PC-9 (cell line): ENCODE results near the gene EIF4E. TPM values are rescaled to one million over a fixed set of nuclear protein-coding genes. Genes with fewer than 3 reads are reported as not detected.

Source experiments
- total RNA-seq: library from RNA; stranded (reverse); gene quantifications from 2 replicates; pipeline ENCODE4 v1.2.3, GENCODE V29; 2021

Gene EIF4E
- total RNA-seq, 1 experiment from 2014 or later, result 59.6 TPM

Other genes starting within 250 kb of the EIF4E start
- 36.7 and 42.0 TPM in 2 replicates for gene METAP1, start 66.6 kb upstream of the EIF4E start, total RNA-seq
- 76.9 and 94.7 TPM in 2 replicates for gene ADH5, start 159.7 kb upstream of the EIF4E start, total RNA-seq
- not detected in 2 replicates for gene ADH4, start 215.2 kb upstream of the EIF4E start, total RNA-seq